CD4-positive, alpha-beta T cell (primary cell): ENCODE measurements around the gene LHX4. TPM values are rescaled to one million over a fixed set of nuclear protein-coding genes. Genes with fewer than 3 reads are reported as not detected.

Source experiments
- ATAC-seq: fragments of 200-7000 bp; cut with Tn5 transposase; one replicate; pipeline ENCODE4 v1.10.0; 2022; ENCODE audit warnings: mild to moderate bottlenecking; ENCODE audit not compliant: poor library complexity
- CTCF ChIA-PET: fragments of 350-600 bp; sonication (Branson Sonifier 250); formaldehyde crosslinking; loops from one replicate; lab custom pipeline; 2021; ENCODE audit warnings: antibody characterized with exemption, inconsistent platforms; lab: Charles Lee
- POLR2A ChIA-PET: fragments of 350-600 bp; sonication (Branson Sonifier 250); formaldehyde crosslinking; loops from one replicate; lab custom pipeline; 2021; ENCODE audit warnings: antibody characterized with exemption, inconsistent platforms; lab: Charles Lee
- DNase-seq, 14 experiments: peaks; one replicate each; pipeline ENCODE4 v3.0.0-alpha.2; 2013 to 2020; ENCODE audit warnings: mixed read lengths in 2 of 14
- H3K27ac ChIP-seq, 2 donors: one replicate each; pipeline versions ENCODE4 v1.5.1 to v1.7.0; 2013; ENCODE audit warnings: low read length in 2 of 2, low read depth in 1 of 2, mild to moderate bottlenecking in 1 of 2
- H3K27me3 ChIP-seq, 2 experiments: 1 replicate in 1 of 2; 2 replicates in 1 of 2; pipeline versions ENCODE4 v1.6.1 to v1.7.0; 2013; ENCODE audit warnings: low read length in 2 of 2, control low read depth in 1 of 2, mild to moderate bottlenecking in 1 of 2, moderate library complexity in 1 of 2; ENCODE audit not compliant: insufficient read depth in 2 of 2, control insufficient read depth in 1 of 2
- H3K36me3 ChIP-seq: one replicate; pipeline ENCODE4 v1.6.1; 2013; ENCODE audit warnings: low read length, control low read depth; ENCODE audit not compliant: insufficient read depth
- H3K4me1 ChIP-seq: one replicate; pipeline ENCODE4 v1.6.1; 2013; ENCODE audit warnings: low read length, control low read depth; ENCODE audit not compliant: insufficient read depth
- H3K4me3 ChIP-seq: one replicate; pipeline ENCODE4 v1.5.1; 2013; ENCODE audit warnings: mild to moderate bottlenecking, low read length, moderate library complexity
- H3K9me3 ChIP-seq, 2 experiments: 1 replicate in 1 of 2; 2 replicates in 1 of 2; pipeline versions ENCODE4 v1.6.1 to v1.7.0; 2013; ENCODE audit warnings: low read length in 2 of 2, mild to moderate bottlenecking in 2 of 2, control low read depth in 1 of 2, moderate library complexity in 1 of 2; ENCODE audit not compliant: control insufficient read depth in 1 of 2, insufficient read depth in 1 of 2
- H3K27ac Mint-ChIP-seq: one replicate; pipeline ENCODE4 v1.8.0; 2020; ENCODE audit warnings: mixed read lengths
- H3K27me3 Mint-ChIP-seq: one replicate; pipeline ENCODE4 v1.8.0; 2021; ENCODE audit warnings: mixed read lengths
- H3K36me3 Mint-ChIP-seq: one replicate; pipeline ENCODE4 v1.8.0; 2021; ENCODE audit warnings: low read depth, mixed read lengths
- H3K4me1 Mint-ChIP-seq: one replicate; pipeline ENCODE4 v1.8.0; 2021; ENCODE audit warnings: low read depth, mixed read lengths
- H3K4me3 Mint-ChIP-seq: one replicate; pipeline ENCODE4 v1.8.0; 2020; ENCODE audit warnings: mild to moderate bottlenecking, mixed read lengths
- H3K9me3 Mint-ChIP-seq: one replicate; pipeline ENCODE4 v1.8.0; 2020; ENCODE audit warnings: mixed read lengths
- intact Hi-C, 2 experiments: fragments of 100-400 bp; cut with DNase I in 1 of 2; cut with micrococcal nuclease in 1 of 2; formaldehyde crosslinking; loops; one replicate each; pipeline versions ENCODE4 v1.15.1 to v1.9.0; 2023 to 2025; cut with DNase I, micrococcal nuclease
- total RNA-seq, 174 experiments: library from RNA in 2 of 174; stranded (reverse) in 2 of 174; gene quantifications; one replicate each; pipeline ENCODE4 v1.2.3 and lab custom pipeline; 2021 to 2026
- TF ChIP-seq, protein P1 (sequence below): fragments of 200-600 bp; IDR thresholded peaks from one replicate; pipeline ENCODE4 v1.8.0; 2022; ENCODE audit warnings: antibody characterized with exemption, mild to moderate bottlenecking

LHX4 gene
- total RNA-seq, 2 experiments from 2014 or later, result 0.03 TPM; not detected in 1

DNA sequence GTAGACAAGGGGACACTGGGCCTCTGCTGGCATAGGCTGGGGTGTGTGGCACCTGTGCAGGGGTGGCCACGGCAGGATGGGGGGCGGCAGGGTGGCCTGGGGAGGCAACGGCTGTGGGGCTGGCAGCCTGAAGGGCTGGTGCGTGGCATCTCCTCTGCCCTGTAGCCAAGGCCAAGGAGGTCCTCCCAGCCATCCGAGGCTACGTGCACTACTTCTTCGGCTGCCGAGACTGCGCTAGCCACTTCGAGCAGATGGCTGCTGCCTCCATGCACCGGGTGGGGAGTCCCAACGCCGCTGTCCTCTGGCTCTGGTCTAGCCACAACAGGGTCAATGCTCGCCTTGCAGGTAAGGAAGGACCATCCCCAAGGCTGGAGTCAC lies 36.0 kb upstream of the LHX4 start:
- TF ChIP-seq, protein P1, sequence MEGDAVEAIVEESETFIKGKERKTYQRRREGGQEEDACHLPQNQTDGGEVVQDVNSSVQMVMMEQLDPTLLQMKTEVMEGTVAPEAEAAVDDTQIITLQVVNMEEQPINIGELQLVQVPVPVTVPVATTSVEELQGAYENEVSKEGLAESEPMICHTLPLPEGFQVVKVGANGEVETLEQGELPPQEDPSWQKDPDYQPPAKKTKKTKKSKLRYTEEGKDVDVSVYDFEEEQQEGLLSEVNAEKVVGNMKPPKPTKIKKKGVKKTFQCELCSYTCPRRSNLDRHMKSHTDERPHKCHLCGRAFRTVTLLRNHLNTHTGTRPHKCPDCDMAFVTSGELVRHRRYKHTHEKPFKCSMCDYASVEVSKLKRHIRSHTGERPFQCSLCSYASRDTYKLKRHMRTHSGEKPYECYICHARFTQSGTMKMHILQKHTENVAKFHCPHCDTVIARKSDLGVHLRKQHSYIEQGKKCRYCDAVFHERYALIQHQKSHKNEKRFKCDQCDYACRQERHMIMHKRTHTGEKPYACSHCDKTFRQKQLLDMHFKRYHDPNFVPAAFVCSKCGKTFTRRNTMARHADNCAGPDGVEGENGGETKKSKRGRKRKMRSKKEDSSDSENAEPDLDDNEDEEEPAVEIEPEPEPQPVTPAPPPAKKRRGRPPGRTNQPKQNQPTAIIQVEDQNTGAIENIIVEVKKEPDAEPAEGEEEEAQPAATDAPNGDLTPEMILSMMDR, result no peak
- CTCF ChIA-PET, result no interaction called here
- no peak overlapping the region for H3K27ac Mint-ChIP-seq
- POLR2A ChIA-PET, result no interaction called here
- intact Hi-C loops, result no loop called here
- no peak for ATAC-seq
- peaks cover 25% of the 10 kb centered on the region for H3K36me3 ChIP-seq
- no peaks in the 10 kb centered on the region for H3K27me3 ChIP-seq
- H3K4me3 Mint-ChIP-seq, result no peak overlapping the region
- DNase-seq, result no peak
- H3K4me1 Mint-ChIP-seq, result no peaks in the 10 kb centered on the region
- H3K4me1 ChIP-seq, result peaks cover 4% of the 10 kb centered on the region
- peaks cover 51% of the 10 kb centered on the region for H3K36me3 Mint-ChIP-seq
- H3K9me3 ChIP-seq, result no peaks in the 10 kb centered on the region
- H3K9me3 Mint-ChIP-seq, result no peaks in the 10 kb centered on the region
- H3K27ac ChIP-seq, result no peak overlapping the region
- no peak overlapping the region for H3K4me3 ChIP-seq
- no peaks in the 10 kb centered on the region for H3K27me3 Mint-ChIP-seq

DNA sequence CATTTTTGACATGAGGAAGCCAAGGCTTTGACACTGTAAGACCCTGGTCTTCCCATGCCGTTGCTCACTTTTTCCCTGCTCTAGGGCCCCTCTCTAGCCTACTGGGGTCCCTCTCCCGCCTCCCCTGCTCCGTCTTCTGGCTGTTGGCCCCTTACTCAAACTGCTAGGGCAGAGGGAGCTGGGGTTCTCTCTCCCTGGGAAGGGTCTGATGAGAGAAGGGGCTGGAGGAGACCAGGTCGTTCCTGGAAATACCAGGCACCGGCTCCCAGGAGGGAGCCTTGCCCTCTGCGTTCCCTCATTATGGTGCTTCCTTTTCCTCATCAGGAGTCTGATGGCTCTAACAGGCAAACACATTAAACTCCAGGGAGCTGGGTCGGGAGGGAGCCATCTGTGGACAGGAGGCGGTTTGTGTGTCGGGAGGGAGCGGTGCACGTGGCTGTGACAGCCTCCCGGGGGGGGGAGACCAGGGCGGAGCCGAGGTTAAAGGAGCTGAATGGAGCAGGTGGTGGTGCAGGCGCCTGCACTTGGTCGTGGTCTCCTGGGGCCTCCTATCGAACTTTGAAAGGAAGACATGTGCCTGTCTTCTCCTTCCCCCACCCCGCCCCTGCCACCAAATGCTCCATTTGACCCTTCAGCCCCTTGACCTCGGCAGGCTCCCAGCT lies 35.4 kb upstream of the LHX4 start:
- DNase-seq (no peak), ATAC-seq (no peak)
- Mint-ChIP-seq H3K9me3 (no peaks in the 10 kb centered on the region), H3K27me3 (no peaks in the 10 kb centered on the region), H3K27ac (no peak overlapping the region), H3K4me1 (no peaks in the 10 kb centered on the region), H3K4me3 (no peak overlapping the region), H3K36me3 (peaks cover 47% of the 10 kb centered on the region)
- H3K9me3 ChIP-seq, result no peaks in the 10 kb centered on the region
- peaks cover 4% of the 10 kb centered on the region for H3K4me1 ChIP-seq
- peaks cover 22% of the 10 kb centered on the region for H3K36me3 ChIP-seq
- ChIA-PET CTCF (no interaction called here), POLR2A (no interaction called here)
- TF ChIP-seq, protein P1, result no peak
- H3K4me3 ChIP-seq, result no peak overlapping the region
- intact Hi-C loops, result no loop called here
- no peaks in the 10 kb centered on the region for H3K27me3 ChIP-seq
- no peak overlapping the region for H3K27ac ChIP-seq

DNA sequence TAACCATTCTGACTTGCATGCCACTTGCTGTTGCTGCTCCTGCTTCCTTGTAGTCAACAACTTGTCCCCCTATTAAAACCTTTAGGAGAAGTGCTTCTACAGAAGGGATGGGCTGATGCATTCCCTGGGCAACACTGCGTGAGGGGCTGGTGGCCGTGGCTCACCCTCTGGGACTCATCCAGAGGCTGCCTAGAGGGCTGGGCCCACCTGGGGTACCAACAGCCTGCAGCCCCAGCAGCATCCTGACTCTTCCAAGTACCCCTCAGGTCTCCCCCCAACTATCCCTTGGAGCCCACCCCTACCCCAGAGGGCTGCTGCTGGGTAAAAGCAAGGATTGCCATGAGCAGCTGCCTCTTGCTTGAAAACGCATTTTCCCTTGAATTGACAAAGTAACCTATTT lies 34.7 kb upstream of the LHX4 start:
- Histone ChIP-seq H3K36me3 (peaks cover 14% of the 10 kb centered on the region), H3K27ac (no peak overlapping the region), H3K27me3 (no peaks in the 10 kb centered on the region), H3K4me3 (no peak overlapping the region), H3K4me1 (peaks cover 4% of the 10 kb centered on the region), H3K9me3 (no peaks in the 10 kb centered on the region)
- POLR2A ChIA-PET, result no interaction called here
- DNase-seq (no peak), ATAC-seq (no peak)
- no peak overlapping the region for H3K4me3 Mint-ChIP-seq
- H3K9me3 Mint-ChIP-seq, result no peaks in the 10 kb centered on the region
- H3K36me3 Mint-ChIP-seq, result peaks cover 44% of the 10 kb centered on the region
- intact Hi-C loops, result no loop called here
- CTCF ChIA-PET, result no interaction called here
- no peaks in the 10 kb centered on the region for H3K27me3 Mint-ChIP-seq
- TF ChIP-seq, protein P1, result no peak
- no peak overlapping the region for H3K27ac Mint-ChIP-seq
- no peaks in the 10 kb centered on the region for H3K4me1 Mint-ChIP-seq
